HCT116 (cell line): ENCODE results near the gene PTPN4.

Source experiments
- CBX3 ChIP-seq: IDR thresholded peaks from 2 replicates; pipeline ENCODE4 v1.6.1; 2012; ENCODE audit warnings: low read depth
- ELF1 ChIP-seq: IDR thresholded peaks from 2 replicates; pipeline ENCODE4 v1.6.1; 2012; ENCODE audit warnings: low read depth, borderline replicate concordance
- EZH2 ChIP-seq: fragments of 200-600 bp; sonication (generic); IDR thresholded peaks from 2 replicates; pipeline ENCODE4 v1.6.1; 2017; ENCODE audit warnings: antibody characterized with exemption, mixed run types
- EZH2phosphoT487 ChIP-seq: fragments of 200-600 bp; IDR thresholded peaks from 2 replicates; pipeline ENCODE4 v1.6.1; 2018; ENCODE audit warnings: antibody characterized with exemption, borderline replicate concordance
- JUND ChIP-seq: IDR thresholded peaks from 2 replicates; pipeline ENCODE4 v1.6.1; 2012
- POLR2A ChIP-seq: IDR thresholded peaks from 2 replicates; pipeline ENCODE4 v1.7.0; 2011; ENCODE audit warnings: borderline replicate concordance; ENCODE audit not compliant: insufficient read depth, insufficient read length; ENCODE audit errors: extremely low read depth
- POLR2AphosphoS5 ChIP-seq: IDR thresholded peaks from 2 replicates; pipeline ENCODE4 v1.6.1; 2011; ENCODE audit warnings: mild to moderate bottlenecking, low read depth, low read length, moderate library complexity
- YY1 ChIP-seq: IDR thresholded peaks from 2 replicates; pipeline ENCODE4 v1.6.1; 2011; ENCODE audit warnings: low read length, low read depth, moderate library complexity, mild to moderate bottlenecking; ENCODE audit not compliant: insufficient replicate concordance; ENCODE audit errors: extremely low read depth
- TF ChIP-seq, protein P1 (sequence below): IDR thresholded peaks from 2 replicates; pipeline ENCODE4 v1.6.1; 2012; ENCODE audit warnings: low read depth
- TF ChIP-seq, protein P2 (sequence below), 3 experiments: fragments of 200-600 bp in 1 of 3; sonication (generic) in 1 of 3; IDR thresholded peaks in 2 of 3; conservative IDR thresholded peaks in 1 of 3; 2 replicates each; pipeline ENCODE4 v1.5.1; 2012 to 2017; ENCODE audit warnings: low read depth in 2 of 3, low read length in 2 of 3, antibody characterized with exemption in 1 of 3, borderline replicate concordance in 1 of 3, control low read depth in 1 of 3, mild to moderate bottlenecking in 1 of 3, mixed read lengths in 1 of 3, mixed run types in 1 of 3, moderate library complexity in 1 of 3; ENCODE audit not compliant: insufficient read depth in 1 of 3

DNA sequence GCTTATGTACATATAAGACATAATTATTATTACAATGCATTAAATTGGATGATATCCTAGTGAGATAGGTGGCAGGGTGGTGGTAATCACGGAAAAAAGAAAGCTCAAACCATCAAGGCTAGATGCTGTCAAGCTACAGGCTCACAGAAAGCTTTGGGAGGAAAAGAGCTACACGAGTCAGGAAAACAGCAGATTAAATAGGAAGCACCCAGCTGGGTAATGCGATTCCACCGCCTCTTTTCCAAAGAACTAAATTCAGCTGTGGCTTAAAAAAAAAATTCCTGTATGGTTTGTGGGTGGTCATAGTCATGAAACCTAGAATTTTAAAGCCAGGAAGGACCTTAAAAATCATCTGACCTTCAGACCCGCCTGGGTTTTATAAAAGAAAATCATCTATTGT is 23.7 kb upstream of the PTPN4 start:
- TF ChIP-seq ELF1 = no peak
- no peak for TF ChIP-seq POLR2A
- TF ChIP-seq, protein P1, sequence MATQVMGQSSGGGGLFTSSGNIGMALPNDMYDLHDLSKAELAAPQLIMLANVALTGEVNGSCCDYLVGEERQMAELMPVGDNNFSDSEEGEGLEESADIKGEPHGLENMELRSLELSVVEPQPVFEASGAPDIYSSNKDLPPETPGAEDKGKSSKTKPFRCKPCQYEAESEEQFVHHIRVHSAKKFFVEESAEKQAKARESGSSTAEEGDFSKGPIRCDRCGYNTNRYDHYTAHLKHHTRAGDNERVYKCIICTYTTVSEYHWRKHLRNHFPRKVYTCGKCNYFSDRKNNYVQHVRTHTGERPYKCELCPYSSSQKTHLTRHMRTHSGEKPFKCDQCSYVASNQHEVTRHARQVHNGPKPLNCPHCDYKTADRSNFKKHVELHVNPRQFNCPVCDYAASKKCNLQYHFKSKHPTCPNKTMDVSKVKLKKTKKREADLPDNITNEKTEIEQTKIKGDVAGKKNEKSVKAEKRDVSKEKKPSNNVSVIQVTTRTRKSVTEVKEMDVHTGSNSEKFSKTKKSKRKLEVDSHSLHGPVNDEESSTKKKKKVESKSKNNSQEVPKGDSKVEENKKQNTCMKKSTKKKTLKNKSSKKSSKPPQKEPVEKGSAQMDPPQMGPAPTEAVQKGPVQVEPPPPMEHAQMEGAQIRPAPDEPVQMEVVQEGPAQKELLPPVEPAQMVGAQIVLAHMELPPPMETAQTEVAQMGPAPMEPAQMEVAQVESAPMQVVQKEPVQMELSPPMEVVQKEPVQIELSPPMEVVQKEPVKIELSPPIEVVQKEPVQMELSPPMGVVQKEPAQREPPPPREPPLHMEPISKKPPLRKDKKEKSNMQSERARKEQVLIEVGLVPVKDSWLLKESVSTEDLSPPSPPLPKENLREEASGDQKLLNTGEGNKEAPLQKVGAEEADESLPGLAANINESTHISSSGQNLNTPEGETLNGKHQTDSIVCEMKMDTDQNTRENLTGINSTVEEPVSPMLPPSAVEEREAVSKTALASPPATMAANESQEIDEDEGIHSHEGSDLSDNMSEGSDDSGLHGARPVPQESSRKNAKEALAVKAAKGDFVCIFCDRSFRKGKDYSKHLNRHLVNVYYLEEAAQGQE = no peak
- no peak for TF ChIP-seq CBX3
- TF ChIP-seq YY1 = no peak
- TF ChIP-seq EZH2 = no peak
- TF ChIP-seq, protein P2, sequence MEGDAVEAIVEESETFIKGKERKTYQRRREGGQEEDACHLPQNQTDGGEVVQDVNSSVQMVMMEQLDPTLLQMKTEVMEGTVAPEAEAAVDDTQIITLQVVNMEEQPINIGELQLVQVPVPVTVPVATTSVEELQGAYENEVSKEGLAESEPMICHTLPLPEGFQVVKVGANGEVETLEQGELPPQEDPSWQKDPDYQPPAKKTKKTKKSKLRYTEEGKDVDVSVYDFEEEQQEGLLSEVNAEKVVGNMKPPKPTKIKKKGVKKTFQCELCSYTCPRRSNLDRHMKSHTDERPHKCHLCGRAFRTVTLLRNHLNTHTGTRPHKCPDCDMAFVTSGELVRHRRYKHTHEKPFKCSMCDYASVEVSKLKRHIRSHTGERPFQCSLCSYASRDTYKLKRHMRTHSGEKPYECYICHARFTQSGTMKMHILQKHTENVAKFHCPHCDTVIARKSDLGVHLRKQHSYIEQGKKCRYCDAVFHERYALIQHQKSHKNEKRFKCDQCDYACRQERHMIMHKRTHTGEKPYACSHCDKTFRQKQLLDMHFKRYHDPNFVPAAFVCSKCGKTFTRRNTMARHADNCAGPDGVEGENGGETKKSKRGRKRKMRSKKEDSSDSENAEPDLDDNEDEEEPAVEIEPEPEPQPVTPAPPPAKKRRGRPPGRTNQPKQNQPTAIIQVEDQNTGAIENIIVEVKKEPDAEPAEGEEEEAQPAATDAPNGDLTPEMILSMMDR (IDR thresholded peaks at IDR 0.05 in 2 of 3, conservative IDR thresholded peaks at IDR 0.05 in 1 of 3; ENCODE audit: borderline replicate concordance in 1 of 3, insufficient read depth in 1 of 3, low read depth in 2 of 3, low read length in 2 of 3) = no peak
- TF ChIP-seq EZH2phosphoT487 = no peak
- TF ChIP-seq POLR2AphosphoS5 = no peak
- no peak for TF ChIP-seq JUND
